Right ventricle myocardium inferior (tissue), 1 donor: Measurements from ENCODE around the gene PIK3R1. TPM values are rescaled to one million over a fixed set of nuclear protein-coding genes. Genes with fewer than 3 reads are reported as not detected.
A peak's percentile ranks its signal among the peaks of the same experiment; 100 is the strongest.
"Not testable (repeated sequence)": the region's sequence is repeated elsewhere in the genome, so short reads cannot be mapped to it uniquely, and the experiment has no call there.

Experiments used
- ATAC-seq: fragments of 200-7000 bp; cut with Tn5 transposase; one replicate; pipeline ENCODE4 v1.9.1; 2020; ENCODE audit warnings: mild to moderate bottlenecking, moderate library complexity
- DNase-seq: peaks from one replicate; pipeline ENCODE4 v3.0.0; 2021; ENCODE audit errors: missing footprints
- intact Hi-C: fragments of 100-400 bp; cut with DNase I; formaldehyde crosslinking; loops from one replicate; pipeline ENCODE4 v1.11.0; 2022
- total RNA-seq: library from RNA; stranded (reverse); fragmentation: NEBNext Ultra II Directional; extraction: Animal tissue kit (Norgen Biotek cat#: 25700); gene quantifications from one replicate; pipeline ENCODE4 v1.2.1, GENCODE V29; 2021
- donor health status: DM: no; HTN: yes; CAD: no; lungs with severe emphysema.

The PIK3R1 gene
- total RNA-seq, 1 donor from 2014 or later, result 113 TPM

- intact Hi-C loops, result no loop called here
These were observed 7.3 kb downstream of the PIK3R1 start for GRCh38 chr5:68222824-68223354.

GRCh38 chr5:68223904-68224303 lies 8.3 kb downstream of the PIK3R1 start:
- DNase-seq (no peak), ATAC-seq (no peak)
- intact Hi-C loops, result no loop called here

More at GRCh38 chr5:68222824-68223354, 7.3 kb downstream of the PIK3R1 start:
- ATAC-seq (no peak), DNase-seq (no peak)

GRCh38 chr5:68224509-68225187 lies 9.1 kb downstream of the PIK3R1 start:
- intact Hi-C loops, result no loop called here

GRCh38 chr5:68225188-68225910 lies 9.8 kb downstream of the PIK3R1 start:
- DNase-seq, result no peak
- ATAC-seq, result peak; percentile 51
- intact Hi-C loops, result no loop called here

More at GRCh38 chr5:68224509-68225187, 9.1 kb downstream of the PIK3R1 start:
- ATAC-seq, result no peak
- no peak for DNase-seq

- intact Hi-C loops, result no loop called here
- no peak for DNase-seq
- ATAC-seq, result peak; percentile 90
These were observed 10.5 kb downstream of the PIK3R1 start for GRCh38 chr5:68225911-68226545.

- intact Hi-C loops, result no loop called here
- ATAC-seq, result no peak
- no peak for DNase-seq
These were observed 11.1 kb downstream of the PIK3R1 start for GRCh38 chr5:68226546-68227073.

GRCh38 chr5:68227532-68228160 lies 12.1 kb downstream of the PIK3R1 start:
- intact Hi-C loops, result no loop called here
- no peak for DNase-seq
- no peak for ATAC-seq

GRCh38 chr5:68229416-68229815 lies 13.9 kb downstream of the PIK3R1 start:
- ATAC-seq (no peak), DNase-seq (no peak)
- intact Hi-C loops, result no loop called here

GRCh38 chr5:68230285-68230684 lies 14.7 kb downstream of the PIK3R1 start:
- DNase-seq (no peak), ATAC-seq (no peak)
- intact Hi-C loops, result no loop called here

- DNase-seq (no peak), ATAC-seq (peak; percentile 41)
- intact Hi-C loops, result no loop called here
These were observed 16.0 kb downstream of the PIK3R1 start for GRCh38 chr5:68231414-68232076.

- intact Hi-C loops, result no loop called here
- DNase-seq (no peak), ATAC-seq (no peak)
These were observed 16.7 kb downstream of the PIK3R1 start for GRCh38 chr5:68232277-68232676.

GRCh38 chr5:68233075-68233474 lies 17.5 kb downstream of the PIK3R1 start:
- ATAC-seq (no peak), DNase-seq (no peak)
- intact Hi-C loops, result no loop called here

- intact Hi-C loops, ATAC-seq, DNase-seq: not testable (repeated sequence)
These were observed 19.7 kb downstream of the PIK3R1 start for GRCh38 chr5:68235229-68235628.

GRCh38 chr5:68237715-68238114 lies 22.2 kb downstream of the PIK3R1 start:
- intact Hi-C loops, result no loop called here
- ATAC-seq (no peak), DNase-seq (no peak)

GRCh38 chr5:68239487-68239886 lies 23.9 kb downstream of the PIK3R1 start:
- peak; percentile 53 for ATAC-seq
- peak; percentile 84 for DNase-seq
- intact Hi-C loops, result no loop called here

- DNase-seq, result no peak
- ATAC-seq, result no peak
- intact Hi-C loops, result no loop called here
These were observed 24.6 kb downstream of the PIK3R1 start for GRCh38 chr5:68240202-68240601.

GRCh38 chr5:68240771-68241170 lies 25.2 kb downstream of the PIK3R1 start:
- DNase-seq (no peak), ATAC-seq (no peak)
- intact Hi-C loops, result no loop called here

GRCh38 chr5:68242743-68243142 lies 27.2 kb downstream of the PIK3R1 start:
- ATAC-seq (peak; percentile 38), DNase-seq (no peak)
- intact Hi-C loops, result no loop called here
